ENCODE results near the gene CDKAL1.
"Not testable (repeated sequence)": the region's sequence is repeated elsewhere in the genome, so short reads cannot be mapped to it uniquely, and the experiment has no call there.

Gene CDKAL1

DNA sequence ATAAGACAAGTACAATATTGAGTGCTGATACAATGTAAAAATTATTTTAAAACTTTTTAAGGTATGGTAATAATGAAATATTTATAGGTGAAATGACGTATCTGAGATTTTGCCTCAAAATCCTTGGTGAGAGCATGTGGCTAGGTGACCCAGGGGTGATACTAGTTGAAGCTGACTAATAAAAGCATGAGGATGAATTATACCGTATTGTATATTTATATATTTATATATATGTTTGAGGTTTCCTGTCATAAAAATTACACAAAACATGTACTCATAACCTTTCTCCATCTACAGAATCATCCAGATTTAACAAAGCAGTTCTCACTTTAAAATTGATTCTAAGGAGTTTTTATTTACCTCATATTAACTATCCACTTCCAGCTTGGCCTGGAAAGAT lies 358.1 kb downstream of the CDKAL1 start:
- DNase-seq, result no peak

DNA sequence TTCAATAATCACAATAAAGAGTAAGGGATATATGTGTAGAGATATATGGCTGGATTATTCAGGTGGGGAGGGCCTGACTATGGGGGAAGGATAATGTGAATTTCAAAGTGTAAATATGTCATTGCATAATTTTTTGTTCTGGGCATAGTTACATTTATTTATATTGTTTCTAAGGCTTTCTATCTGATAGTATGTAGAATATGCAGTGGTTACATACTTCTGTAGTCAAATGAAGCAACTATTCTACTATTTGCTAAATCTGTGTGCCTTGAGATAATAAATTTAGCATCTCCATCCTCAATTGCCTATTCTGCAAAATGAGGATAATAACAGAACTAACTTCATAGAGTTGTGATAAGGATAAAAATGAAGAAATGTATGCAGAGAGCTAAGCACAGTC lies 359.2 kb downstream of the CDKAL1 start:
- no peak for DNase-seq

DNA sequence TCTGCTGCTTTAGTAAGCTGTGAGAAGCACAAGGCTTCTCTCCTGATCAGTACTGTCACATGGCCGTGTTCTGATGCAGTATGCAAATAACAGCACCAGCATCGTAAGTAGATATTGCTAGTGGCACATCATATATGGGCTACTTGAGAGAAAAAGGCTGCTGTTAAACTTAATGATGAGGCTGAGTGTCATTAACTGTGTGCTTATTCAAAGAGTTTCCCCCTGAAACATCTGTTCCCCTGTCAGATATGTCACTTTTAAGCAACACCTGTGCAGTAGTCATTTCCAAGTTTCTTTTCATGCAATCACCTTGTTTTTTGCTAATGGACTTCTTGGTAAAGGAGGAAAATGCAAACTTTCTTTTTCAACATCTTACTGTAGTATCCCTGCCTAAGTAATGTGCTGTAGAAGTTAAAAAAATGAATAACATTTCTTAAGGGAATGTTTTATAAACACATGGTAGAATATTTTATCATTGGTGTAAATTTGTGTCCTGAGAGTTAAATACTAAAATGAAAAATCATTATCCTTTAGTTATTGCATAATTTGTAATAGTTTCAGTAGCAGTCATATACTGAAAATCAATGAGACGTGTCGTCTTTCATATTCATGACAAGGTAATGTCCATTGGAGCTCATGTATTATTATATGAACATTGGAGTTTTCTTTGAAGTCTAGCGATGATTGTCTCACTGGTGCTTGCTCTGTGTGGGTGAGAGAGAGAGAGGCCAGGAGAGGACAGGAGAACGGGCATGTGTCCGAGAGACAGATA lies 366.3 kb downstream of the CDKAL1 start:
- DNase-seq, result no peak

DNA sequence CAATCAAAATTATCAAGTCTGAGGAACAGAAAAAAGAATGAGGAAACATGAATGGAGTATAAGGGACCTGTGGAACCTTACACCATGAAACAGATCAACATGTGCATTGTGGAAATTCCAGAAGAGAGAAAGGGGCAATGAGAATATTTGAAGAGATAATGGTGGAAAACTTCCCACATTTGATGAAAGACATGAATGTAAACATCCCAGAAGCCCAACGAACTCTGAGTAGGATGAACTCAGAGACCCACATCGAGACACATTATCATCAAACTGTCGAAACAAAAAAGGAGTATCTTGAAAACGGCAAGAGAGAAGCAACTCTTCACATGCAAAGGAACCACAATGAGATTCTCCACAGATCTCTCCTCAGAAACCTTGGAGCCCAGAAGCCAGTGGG lies 371.1 kb downstream of the CDKAL1 start:
- no peak for DNase-seq

DNA sequence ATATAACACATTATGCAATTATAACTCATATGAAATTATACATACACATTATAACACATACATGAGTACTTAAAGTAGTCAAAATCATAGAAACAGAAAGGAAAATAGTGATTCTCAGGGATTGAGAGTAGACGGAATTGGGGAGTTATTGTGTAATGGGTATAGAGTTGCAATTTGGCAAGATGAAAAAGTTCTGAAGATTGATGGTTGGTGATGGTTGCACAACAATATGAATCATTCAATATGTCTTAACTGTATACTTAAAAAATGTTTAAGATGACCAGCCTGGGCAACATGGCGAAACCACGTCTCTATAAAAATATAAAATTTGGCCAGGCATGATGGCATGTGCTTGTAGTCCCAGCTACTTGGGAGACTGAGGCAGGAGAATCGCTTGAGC lies 372.7 kb downstream of the CDKAL1 start:
- no peak for DNase-seq

DNA sequence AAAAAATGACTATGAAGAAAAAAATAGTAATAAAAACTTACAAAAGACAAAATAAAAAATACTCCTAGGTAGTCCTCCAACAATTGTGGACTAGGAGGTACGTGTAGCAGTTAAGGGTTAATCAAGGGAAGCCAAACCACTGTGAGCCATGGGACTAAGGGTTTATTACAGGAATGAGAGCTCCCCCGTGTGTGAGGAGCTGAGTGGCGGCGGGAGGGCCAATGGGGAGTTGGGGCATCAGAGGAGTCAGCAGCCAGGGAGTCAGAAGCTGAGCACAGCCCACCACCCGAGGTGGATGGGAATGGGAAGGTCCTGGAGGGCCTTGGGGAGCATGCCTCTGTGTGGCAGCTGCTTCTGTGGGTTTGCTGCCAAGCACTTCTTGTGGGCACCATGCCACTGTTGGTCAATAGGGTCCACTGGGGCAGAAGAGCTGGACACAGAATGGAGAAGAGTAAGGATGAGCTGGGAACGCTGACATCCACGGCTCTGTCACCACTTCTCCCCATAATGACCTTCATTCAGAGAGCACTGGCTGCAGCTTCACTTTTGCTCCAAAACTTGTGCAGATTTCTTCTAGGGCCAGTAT lies 373.3 kb downstream of the CDKAL1 start:
- peak in 1 of 2 donors; percentile 1 for DNase-seq

DNA sequence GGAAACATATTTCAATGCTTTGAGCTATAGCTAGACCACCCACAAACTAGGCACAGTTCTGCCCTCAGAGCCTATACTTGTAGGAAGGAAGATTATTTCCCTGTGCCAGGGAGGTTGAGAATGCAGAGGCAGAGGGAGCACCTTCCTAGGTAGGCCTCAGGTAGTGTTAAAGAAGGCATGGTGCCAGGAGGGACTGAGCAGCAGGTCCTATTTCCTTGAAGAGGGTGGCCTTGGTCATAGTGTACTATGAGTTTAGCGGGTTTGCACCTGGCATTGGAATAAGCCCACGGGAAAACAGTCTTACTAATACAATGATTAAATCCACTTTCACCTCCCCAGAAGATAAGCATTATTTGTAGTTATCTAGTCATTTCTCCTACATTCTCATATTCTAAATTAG lies 375.4 kb downstream of the CDKAL1 start:
- DNase-seq, result no peak

DNA sequence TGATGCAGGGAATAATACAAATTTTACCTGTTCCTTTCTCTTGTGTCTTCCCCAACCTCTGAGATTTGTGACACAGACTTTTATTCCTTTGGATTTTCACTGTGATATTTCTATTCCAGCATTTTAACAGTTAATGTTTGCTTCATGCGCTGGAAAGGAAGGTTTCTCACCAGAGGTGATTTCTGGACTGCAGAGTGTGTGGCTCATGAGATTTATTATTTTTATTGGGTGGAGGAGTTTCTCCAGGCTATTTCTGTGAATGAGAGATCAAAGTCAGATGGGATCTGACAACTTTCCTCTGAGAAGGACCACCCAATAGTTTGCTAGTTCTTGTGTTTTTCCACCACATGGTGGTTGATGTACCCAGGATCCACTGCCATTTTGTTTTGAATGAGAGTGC lies 377.5 kb downstream of the CDKAL1 start:
- DNase-seq, result no peak

DNA sequence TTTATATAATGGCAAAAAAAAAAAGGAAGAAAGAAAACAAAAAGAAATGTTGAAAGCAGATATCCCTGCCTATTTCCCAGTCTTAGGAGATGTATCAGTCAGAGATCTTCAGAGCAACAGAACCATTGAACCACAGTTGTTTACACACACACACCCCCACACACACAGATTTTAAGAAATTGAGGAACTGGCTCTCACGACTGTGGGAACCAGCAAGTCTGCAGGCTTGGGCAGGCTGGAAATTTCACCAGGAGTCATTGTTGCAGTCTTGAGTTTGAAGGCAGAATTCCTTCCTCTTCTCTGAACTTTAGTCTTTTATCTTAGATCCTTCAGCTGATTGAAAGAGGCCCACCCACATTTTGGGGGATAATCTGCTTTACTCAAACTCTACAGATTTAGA lies 380.9 kb downstream of the CDKAL1 start:
- no peak for DNase-seq

DNA sequence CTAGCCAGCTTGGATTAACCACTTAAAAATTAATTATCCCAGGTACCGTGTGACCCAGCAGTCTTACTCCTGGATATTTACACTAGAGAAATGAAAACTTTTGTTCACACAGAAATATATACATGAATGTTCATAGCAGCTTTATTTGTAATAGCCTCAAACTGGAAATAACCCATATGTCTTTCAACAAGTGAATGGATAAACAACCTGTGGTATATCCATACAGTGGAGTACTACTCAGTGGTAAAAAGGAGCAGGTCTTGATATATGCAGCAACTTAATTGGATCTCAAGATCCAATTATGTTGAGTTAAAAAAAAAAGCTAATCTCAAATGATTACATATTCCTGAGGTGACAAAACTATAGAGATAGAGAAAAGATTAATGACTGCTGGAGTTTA lies 381.4 kb downstream of the CDKAL1 start:
- no peak for DNase-seq

DNA sequence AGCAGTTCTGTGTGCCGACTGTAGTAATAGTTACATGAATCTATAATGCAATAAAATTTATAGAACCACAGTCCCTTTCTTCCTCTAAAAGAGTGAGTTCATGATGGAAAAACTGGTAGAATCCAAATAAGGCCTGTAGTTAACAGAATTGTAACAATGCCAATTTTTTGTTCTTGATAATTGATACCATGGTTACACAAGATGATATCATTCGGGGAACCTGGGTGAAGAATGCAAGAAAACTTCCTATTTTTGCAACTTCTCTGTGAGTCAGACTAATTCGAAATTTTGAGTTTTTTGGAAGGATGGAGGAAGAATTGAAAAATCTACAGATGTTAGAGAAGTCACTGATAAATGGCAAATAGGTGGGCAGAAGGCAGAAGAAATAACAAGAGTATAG lies 381.8 kb downstream of the CDKAL1 start:
- DNase-seq, result no peak

DNA sequence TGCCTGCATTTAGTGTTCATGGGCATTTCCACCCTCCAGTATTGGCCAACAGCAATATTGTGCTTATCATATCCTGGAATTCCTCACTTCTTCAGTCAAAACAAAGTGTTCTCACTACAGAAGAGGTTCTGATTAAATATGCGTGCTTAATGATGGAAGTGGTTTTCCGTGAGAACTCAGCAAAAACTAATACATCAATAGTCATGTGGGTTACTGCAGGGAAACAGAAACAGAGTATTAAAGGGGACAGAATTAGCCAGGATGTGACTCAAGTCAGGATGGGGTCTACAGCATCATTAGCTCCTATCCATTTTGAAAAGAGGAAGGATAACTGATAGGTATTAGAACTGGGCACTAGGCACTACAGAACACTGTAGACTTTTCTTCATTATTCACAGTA lies 384.6 kb downstream of the CDKAL1 start:
- DNase-seq, result no peak

DNA sequence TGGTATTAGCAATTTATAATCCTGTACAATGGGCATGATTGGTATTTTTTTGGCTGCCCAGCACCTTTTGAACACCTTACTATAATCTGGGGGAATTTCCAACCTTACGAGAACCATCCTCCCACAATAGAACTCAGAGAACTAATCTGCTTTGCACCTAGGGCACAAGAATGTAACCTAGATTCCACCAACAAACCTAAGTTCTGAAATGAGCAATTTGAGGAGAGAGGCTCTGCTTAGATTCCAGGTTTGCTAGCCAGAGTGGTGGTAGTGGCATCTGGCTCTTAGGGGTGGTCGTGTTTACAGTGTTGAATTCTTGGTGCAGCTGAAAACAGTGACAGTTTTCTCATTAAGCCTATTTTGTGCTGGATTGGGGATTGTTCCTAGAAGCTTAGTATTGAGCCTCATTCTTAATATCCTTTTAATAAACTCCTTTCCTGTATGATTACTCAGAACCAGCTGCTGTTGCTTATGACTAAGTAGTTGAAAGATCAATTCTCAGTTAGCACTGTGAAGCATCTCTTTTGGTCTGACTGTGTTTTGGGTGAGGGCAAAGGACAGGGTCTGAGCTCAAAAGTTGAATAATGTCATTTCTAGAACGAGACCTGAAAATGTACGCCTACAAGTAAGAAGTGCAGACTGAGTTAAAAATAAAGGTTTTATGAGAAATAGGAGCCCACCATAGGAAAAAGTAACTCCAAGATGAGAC lies 385.6 kb downstream of the CDKAL1 start:
- DNase-seq, result no peak

DNA sequence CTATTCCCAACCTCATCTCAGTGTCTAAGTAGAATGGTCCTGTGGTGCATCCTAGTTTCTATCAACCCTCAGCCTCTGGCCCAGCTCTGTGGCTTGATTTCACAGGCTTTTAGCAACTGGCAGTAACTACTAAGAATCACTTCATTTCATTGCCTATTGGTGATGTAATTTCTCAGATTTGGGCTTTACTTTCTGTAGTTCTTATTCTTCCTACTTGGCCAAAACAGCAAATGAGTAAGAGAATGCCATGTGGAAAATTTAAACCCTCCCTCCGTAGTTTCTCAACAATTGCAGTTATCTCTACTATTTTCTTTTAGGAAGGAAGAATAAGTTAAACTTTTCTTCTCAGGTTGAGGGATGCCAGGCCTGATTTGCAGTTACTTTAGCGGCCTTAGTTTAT lies 387.3 kb downstream of the CDKAL1 start:
- no peak for DNase-seq

DNA sequence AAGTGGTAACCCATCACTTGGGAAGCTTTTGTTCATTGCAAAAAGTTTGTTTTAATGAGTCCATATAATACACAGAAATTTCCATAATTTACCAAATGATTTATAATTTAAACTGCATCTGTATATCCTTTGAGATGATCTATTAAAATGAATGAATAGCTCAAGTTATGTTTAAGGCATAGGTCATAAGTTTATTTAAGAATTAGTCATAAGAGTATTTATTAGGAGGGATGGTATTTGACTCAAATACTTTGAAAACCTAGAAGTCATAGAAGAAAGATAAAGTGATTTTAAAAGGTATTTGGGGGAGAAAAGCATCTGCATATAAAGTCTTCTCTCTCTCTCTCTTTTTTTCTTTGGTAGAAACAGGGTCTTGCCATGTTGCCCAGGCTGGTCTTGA lies 388.5 kb downstream of the CDKAL1 start:
- DNase-seq, result no peak

DNA sequence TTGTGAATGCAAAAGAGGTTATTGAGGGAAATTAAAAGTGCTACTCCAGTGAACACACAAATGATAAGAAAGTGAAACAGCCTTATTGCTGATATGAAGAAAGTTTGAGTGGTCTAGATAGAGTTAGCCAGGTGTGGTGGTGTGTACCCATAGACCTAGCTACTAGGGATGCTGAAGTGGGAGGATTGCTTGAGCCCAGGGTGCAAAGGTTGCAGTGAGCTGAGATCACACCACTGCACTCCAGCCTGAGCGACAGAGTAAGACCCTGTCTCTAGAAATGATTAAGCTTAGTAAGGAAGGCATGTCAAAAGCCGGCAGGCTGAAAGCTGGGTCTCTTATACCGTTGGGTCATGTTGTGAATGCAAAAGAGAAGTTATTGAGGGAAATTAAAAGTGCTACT lies 389.8 kb downstream of the CDKAL1 start:
- not testable (repeated sequence) for DNase-seq

DNA sequence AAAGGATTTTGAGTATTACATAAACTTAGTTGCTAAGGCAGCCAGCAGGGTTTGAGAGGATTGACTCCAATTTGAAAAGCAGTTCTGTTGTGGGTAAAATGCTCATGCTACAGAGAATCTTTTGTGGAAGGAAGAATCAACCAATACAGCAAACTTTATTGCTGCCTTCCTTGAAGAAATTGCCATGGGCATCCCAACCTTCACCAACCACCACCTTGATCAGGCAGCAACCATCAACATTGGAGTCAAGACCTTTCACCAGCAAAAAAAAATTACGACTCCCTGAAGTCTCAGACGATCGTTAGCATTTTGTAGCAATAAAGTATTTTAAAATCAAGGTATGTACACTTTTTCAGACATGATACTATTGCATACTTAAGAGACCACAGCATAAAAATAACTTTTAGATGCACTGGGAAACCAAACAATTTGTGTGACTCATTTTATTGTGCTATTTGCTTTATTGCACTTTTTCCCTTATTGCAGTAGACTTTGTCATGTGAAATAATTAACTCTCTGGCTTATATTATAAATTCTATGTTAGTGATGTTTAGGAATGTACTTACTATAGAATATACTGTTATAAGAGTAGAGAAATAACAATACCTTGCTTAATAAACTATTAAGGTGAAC lies 390.8 kb downstream of the CDKAL1 start:
- DNase-seq, result no peak

DNA sequence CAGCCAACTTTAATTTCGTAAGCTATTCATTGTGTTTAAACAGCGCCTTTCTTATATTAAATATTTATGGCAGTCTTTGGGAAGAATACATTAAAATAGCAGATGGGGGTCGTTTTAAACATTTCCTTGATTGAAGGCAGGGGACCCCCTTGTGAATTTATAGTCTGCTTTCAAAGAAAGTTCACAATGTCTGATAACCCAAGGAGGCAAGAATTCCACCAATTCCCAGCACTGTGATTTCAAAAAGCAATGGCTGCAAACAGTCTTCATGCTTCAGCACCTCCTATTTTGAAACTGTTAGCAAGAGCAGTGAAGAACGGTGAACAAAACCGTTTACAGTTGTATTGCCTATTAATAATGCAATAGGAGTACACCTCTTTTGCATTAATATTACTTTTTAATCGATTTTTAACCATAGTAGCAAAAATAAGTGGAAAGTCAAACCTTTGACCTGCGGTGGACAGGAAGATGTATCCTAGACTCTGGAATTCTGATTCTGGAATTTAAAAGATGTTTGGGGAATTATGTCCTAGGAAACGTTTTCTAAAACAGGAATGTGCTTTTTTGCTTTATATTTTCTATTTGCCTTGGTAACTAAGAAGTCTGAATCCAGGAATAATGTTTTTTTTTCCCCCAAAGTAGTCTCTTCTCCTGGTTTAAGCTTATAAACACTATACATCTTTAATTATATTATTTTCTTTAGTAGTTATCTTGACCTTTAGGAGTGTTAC lies 393.0 kb downstream of the CDKAL1 start:
- DNase-seq, result no peak

DNA sequence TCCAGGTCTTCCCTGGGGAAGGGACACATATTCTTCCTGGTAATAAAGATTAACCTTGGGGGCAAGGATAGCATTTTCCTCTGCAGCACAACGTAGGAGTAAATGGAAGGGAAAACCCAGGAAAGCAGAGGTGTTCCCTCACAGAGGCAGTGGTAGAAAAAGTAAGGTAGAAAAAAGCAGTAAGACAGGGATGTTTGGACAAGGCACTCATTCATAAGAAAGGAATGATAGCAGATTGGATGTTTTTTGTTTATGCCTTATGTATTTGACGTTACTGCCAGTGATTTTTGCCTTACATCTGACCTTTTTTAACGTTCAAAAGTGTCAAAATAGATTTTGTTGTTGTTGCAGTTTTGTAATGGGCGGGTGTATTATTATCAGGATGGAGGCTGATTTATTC lies 395.0 kb downstream of the CDKAL1 start:
- no peak for DNase-seq

DNA sequence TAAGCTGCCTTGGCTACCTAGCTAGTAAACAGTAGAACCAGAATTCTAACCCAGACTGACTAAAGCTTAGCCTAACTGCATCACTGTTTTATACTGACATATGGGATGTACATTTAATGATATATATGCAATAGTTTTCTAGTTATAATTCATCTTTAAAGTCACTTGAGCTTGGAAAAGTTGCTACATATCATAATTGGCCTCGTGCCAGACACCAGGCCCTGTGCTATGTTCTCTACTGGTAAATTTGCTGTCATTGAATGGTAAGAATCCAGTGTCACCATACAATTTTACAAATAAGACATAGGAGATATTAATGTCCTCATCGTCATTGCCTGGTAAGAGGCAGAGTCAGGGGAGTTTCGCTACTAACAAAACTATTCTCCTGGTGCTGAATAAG lies 396.8 kb downstream of the CDKAL1 start:
- DNase-seq, result no peak

DNA sequence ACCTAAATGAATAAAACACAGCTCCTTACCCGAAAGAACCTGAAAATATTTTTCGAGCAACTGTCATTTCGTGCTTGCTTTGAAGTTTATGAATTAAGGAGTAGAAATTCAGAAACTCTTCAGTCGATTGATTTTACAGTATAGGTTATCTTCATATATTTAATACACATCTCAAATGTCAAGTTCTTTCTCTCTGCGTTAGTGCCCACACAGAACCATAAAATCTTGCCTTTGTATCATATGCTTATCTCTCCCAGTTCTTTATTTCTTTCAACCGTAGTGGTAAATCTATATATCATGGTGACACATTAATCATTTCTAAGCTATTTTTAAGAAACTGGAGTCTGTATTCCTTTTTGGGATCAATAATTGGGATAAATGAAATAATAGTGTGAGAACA lies 397.5 kb downstream of the CDKAL1 start:
- DNase-seq, result no peak

DNA sequence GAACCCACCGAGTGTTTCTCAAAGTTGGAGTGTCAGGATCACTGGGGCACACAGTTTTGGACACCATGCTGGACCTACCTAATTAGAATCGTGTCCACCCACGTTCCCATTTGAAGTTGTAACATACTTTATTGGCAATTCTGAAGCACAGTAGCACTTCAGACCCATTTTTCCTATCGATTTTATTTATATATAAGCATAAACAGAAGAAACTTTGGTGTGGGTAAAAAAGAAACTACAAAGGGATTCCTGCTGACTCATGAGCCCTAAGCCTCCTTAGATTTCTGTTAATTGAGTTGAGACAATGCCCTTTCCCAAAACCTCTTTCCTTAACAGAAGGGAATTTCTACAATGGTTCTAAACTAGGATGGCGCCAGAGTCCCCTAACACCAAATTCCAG lies 398.0 kb downstream of the CDKAL1 start:
- DNase-seq, result no peak
